GM18517 (cell line): Measurements from ENCODE around the gene PDGFA.

ENCODE experiments used
- ATAC-seq: cut with Tn5 transposase; IDR thresholded peaks from one replicate; pipeline ENCODE4 v1.9.1; 2021; ENCODE audit warnings: mild to moderate bottlenecking, moderate library complexity; ENCODE audit not compliant: unreplicated experiment

Gene PDGFA

DNA sequence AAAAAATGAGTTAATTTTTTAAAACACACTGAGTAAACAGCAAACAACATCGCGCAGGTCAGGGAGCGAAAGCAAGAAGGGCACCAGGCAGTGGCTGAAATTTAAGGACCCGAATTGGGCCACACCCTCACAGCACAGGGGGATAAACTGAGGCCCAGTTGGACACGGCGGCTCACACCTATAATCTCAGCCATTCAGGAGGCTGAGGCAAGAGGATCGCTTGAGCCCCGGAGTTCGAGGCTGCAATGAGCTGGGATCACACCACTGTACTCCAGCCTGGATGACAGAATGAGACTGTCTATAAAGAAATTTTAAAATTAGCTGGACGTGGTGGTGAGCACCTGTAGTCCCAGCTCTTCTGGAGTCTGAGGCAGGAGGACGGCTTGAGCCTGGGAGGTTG lies 69.6 kb downstream of the PDGFA start:
- ATAC-seq = no peak

DNA sequence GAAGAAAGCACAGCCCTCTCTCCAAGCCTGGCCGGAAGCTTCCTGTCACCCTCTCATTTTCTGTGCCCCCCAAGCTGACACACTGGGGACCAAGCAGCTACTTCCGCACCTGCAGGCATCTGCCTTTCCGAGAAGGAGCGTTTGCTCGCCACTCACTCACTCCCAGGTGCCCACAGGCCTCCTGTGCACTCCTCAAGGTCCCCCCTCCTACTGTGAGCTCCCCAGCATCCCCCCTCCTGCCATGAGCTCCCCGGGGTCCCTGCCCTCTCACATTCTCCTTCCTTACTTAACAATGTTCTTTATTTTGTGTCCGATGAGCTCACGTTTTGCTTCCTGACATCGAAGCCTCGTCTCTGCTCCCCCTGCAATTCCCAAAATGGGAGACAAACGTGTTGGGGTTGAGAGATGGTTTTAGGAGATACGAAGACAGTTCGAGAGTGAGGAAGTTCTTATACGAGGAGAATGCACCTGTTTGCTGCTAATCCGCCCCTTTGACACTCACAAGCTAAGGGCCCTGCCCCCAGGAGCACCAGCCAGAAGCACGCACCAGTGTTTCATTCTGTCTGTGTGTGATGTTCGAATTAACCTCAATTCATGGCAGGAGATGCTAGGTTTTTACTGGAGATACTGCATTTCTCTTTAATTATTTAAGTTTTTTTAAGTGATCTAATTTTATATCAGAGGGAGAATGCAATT lies 70.2 kb downstream of the PDGFA start:
- ATAC-seq = no peak

DNA sequence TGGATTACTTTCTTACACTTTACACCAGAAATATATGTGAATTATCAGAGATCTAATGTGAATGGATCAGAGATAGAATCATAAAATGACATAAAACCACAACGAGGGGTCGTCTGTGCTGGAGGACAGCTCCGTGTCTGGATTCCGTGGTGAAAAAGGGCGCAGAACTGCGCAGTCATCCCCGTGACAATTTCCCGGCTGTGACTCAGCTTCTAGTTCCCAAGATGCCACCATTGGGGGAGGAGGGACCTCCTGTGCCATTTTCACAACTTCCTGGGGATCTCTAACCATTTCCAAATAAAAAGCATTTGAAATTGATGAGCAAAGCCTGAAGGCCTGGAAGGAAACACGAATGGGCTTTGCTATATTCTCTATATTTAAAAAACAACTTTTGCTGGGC lies 72.1 kb downstream of the PDGFA start:
- no peak for ATAC-seq
